Activated B cell treated with CpG ODN at 0.5 μM for 24 hours (primary cell): ENCODE measurements around the gene IGFALS. TPM values are rescaled to one million over a fixed set of nuclear protein-coding genes. Genes with fewer than 3 reads are reported as not detected.

ENCODE experiments used
- ATAC-seq: fragments of 200-7000 bp; cut with Tn5 transposase; one replicate; pipeline ENCODE4 v1.10.0; 2021; ENCODE audit warnings: low read depth, mild to moderate bottlenecking, moderate library complexity
- CTCF ChIA-PET: fragments of 350-600 bp; sonication (Branson Sonifier 250); formaldehyde crosslinking; loops from one replicate; lab custom pipeline; 2021; ENCODE audit warnings: antibody characterized with exemption; lab: Charles Lee
- POLR2A ChIA-PET: fragments of 350-600 bp; sonication (Branson Sonifier 250); formaldehyde crosslinking; loops from one replicate; lab custom pipeline; 2021; ENCODE audit warnings: antibody characterized with exemption; lab: Charles Lee
- DNase-seq: peaks from one replicate; pipeline ENCODE4 v3.0.0; 2022
- H3K27ac Mint-ChIP-seq: one replicate; pipeline ENCODE4 v1.8.0; 2020; ENCODE audit warnings: mixed read lengths
- H3K27me3 Mint-ChIP-seq: one replicate; pipeline ENCODE4 v1.8.0; 2021; ENCODE audit warnings: mixed read lengths
- H3K36me3 Mint-ChIP-seq: one replicate; pipeline ENCODE4 v1.8.0; 2021; ENCODE audit warnings: low read depth, mixed read lengths
- H3K4me1 Mint-ChIP-seq: one replicate; pipeline ENCODE4 v1.8.0; 2021; ENCODE audit warnings: mixed read lengths
- H3K4me3 Mint-ChIP-seq: one replicate; pipeline ENCODE4 v1.8.0; 2020; ENCODE audit warnings: mild to moderate bottlenecking, mixed read lengths
- H3K9me3 Mint-ChIP-seq: one replicate; pipeline ENCODE4 v1.8.0; 2020; ENCODE audit warnings: mixed read lengths
- intact Hi-C: fragments of 100-400 bp; cut with micrococcal nuclease; formaldehyde crosslinking; loops from one replicate; pipeline ENCODE4 v1.15.1; 2024
- total RNA-seq: library from RNA; stranded (reverse); gene quantifications from 2 replicates; pipeline ENCODE4 v1.2.3, GENCODE V29; 2022
- TF ChIP-seq, protein P1 (sequence below): fragments of 200-600 bp; IDR thresholded peaks from one replicate; pipeline ENCODE4 v1.8.0; 2022; ENCODE audit warnings: antibody characterized with exemption, mild to moderate bottlenecking

IGFALS gene
- total RNA-seq, 1 donor from 2014 or later = not detected

DNA sequence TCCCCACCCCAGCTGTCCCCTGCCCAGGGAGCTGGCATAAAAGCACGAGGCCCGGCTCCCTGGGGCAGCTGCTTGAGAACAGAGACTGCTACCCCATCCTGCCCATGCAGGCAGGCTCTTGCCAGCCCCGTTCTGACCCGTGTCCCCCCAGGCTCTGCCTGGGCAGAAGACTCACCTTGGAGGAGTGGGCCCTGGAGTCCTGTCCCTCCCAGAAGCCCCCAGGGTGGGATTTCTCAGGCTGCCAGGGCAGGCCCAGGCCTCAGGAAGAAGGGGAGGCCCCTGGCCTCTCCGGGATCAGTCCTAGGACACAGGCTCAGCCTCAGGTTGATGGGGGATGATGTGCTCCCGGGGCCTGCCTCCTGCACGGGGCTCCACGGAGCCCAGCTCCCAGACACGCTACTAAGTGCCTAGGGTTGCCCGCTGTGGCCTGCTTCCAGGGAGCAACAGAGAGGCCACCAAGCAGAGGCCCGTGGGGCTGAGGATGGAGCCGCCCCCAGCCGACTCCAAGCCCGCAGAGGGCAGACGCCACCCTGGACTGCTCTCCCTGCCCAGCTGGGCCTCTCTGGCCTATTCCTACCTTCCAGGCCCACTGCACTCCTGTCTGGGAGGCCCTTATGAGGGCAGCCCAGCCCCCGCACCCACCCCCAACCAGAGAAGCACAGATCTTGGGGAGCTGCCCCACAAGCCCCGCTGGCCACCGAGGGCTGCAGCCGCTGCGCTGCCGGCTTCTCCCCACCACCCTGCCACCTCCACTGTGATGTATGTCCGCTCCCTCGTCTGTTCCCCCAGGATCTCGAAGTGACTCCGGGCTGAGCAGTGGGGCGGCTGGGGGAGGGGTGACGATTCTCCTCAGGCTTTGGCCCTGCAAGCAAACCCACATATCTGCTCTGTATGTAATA, 23.9 kb downstream of the IGFALS start:
- POLR2A ChIA-PET = interaction anchor here (0.6 to 5.6 kb wide), 15 partner anchors 9 to 695 kb away, joined by 3 to 88 read pairs (median 4); partner anchors contain the start of genes JPT2, MAPK8IP3, NUBP2 and RPS2
- H3K27ac Mint-ChIP-seq = peak overlapping the region; percentile 69
- H3K27me3 Mint-ChIP-seq = no peaks in the 10 kb centered on the region
- intact Hi-C loops = loop anchor here (2.0 to 5.0 kb wide), 2 partner anchors 157 to 427 kb away; partner anchors contain the start of genes CRAMP1 and IFT140
- DNase-seq = no peak
- H3K9me3 Mint-ChIP-seq = no peaks in the 10 kb centered on the region
- CTCF ChIA-PET = interaction anchor here (1.2 to 2.1 kb wide), 2 partner anchors 13 to 63 kb away, joined by 6 to 8 read pairs; partner anchors contain the start of genes MAPK8IP3, NUBP2 and SPSB3
- no peak for ATAC-seq
- H3K4me1 Mint-ChIP-seq = peaks cover 21% of the 10 kb centered on the region
- TF ChIP-seq, protein P1, sequence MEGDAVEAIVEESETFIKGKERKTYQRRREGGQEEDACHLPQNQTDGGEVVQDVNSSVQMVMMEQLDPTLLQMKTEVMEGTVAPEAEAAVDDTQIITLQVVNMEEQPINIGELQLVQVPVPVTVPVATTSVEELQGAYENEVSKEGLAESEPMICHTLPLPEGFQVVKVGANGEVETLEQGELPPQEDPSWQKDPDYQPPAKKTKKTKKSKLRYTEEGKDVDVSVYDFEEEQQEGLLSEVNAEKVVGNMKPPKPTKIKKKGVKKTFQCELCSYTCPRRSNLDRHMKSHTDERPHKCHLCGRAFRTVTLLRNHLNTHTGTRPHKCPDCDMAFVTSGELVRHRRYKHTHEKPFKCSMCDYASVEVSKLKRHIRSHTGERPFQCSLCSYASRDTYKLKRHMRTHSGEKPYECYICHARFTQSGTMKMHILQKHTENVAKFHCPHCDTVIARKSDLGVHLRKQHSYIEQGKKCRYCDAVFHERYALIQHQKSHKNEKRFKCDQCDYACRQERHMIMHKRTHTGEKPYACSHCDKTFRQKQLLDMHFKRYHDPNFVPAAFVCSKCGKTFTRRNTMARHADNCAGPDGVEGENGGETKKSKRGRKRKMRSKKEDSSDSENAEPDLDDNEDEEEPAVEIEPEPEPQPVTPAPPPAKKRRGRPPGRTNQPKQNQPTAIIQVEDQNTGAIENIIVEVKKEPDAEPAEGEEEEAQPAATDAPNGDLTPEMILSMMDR = no peak
- H3K4me3 Mint-ChIP-seq = peak overlapping the region; percentile 41
- peaks cover 50% of the 10 kb centered on the region for H3K36me3 Mint-ChIP-seq

DNA sequence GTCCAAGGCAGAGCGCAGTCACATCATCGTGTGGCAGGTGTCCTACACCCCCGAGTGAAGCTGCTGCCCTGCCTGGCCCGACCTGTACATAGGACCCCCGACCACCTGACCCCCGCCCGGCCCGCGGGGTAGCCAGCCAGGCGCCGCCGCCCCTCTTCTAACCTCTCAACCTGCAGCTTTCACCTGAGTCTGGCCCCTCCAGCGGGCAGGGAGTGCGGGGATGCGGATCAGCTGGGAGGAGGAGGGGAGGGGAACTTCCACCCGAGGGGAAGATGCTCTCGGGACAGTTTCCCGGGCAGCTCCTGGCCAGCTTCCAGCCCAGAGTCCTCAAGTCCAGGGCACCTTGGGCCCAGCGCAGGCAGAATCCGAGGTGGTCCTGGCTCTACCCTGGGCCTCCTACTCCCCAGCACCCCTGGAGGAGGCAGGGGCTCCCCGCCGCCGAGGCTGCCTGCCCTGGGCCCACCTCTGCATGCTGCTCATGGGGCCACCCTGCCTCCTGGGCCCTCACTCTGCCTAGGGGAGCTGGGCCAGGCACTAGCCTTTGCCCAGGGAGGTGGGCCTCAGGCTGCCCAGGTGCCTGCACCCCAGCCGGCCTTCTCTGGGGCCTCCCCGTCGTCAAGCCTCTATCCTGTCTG, 24.6 kb downstream of the IGFALS start:
- Mint-ChIP-seq H3K27me3 (no peaks in the 10 kb centered on the region), H3K4me1 (peaks cover 18% of the 10 kb centered on the region), H3K4me3 (no peak overlapping the region), H3K36me3 (peaks cover 50% of the 10 kb centered on the region), H3K9me3 (no peaks in the 10 kb centered on the region), H3K27ac (no peak overlapping the region)
- TF ChIP-seq, protein P1 = no peak
- DNase-seq (no peak), ATAC-seq (no peak)
- ChIA-PET CTCF (interaction anchor here (2.1 kb wide), 1 partner anchor 62 kb away, joined by 8 read pairs; the partner anchor contains the start of gene MAPK8IP3), POLR2A (interaction anchor here (0.6 to 1.9 kb wide), 5 partner anchors 10 to 386 kb away, joined by 3 to 10 read pairs (median 4); partner anchors contain the start of genes MAPK8IP3, NUBP2, SPSB3 and TRAF7)
- intact Hi-C loops = no loop called here

DNA sequence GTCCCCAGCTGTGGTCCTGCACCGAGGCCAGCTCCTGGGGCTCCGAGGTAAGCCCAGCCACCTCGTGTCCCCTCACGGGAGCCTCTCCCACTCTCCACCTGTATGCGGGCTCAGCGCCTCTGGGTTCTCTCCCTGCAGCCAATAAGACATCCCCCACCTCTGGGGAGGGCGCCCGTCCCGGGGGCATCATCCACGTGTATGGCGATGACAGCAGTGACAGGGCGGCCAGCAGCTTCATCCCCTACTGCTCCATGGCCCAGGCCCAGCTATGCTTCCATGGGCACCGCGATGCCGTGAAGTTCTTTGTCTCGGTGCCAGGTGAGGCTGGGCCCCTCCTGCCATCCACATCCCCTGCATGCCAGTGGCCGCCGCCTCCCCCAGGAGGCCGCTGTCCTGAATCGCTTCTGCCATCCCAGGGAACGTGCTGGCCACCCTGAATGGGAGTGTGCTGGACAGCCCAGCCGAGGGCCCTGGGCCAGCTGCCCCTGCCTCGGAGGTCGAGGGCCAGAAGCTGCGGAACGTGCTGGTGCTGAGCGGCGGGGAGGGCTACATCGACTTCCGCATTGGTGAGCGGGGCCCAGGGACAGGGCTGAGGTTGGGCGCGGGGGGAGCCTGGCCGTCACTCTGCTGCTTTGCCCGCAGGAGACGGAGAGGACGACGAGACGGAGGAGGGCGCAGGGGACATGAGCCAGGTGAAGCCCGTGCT, 25.3 kb downstream of the IGFALS start:
- Mint-ChIP-seq H3K4me3 (no peak overlapping the region), H3K27ac (peak overlapping the region; percentile 35), H3K27me3 (no peaks in the 10 kb centered on the region), H3K9me3 (no peaks in the 10 kb centered on the region), H3K4me1 (peaks cover 17% of the 10 kb centered on the region), H3K36me3 (peaks cover 50% of the 10 kb centered on the region)
- ChIA-PET CTCF (no interaction called here), POLR2A (interaction anchor here (0.9 to 1.9 kb wide), 2 partner anchors 43 to 62 kb away, joined by 3 to 10 read pairs; partner anchors contain the start of gene MAPK8IP3)
- TF ChIP-seq, protein P1 = no peak
- intact Hi-C loops = no loop called here
- ATAC-seq (no peak), DNase-seq (no peak)

DNA sequence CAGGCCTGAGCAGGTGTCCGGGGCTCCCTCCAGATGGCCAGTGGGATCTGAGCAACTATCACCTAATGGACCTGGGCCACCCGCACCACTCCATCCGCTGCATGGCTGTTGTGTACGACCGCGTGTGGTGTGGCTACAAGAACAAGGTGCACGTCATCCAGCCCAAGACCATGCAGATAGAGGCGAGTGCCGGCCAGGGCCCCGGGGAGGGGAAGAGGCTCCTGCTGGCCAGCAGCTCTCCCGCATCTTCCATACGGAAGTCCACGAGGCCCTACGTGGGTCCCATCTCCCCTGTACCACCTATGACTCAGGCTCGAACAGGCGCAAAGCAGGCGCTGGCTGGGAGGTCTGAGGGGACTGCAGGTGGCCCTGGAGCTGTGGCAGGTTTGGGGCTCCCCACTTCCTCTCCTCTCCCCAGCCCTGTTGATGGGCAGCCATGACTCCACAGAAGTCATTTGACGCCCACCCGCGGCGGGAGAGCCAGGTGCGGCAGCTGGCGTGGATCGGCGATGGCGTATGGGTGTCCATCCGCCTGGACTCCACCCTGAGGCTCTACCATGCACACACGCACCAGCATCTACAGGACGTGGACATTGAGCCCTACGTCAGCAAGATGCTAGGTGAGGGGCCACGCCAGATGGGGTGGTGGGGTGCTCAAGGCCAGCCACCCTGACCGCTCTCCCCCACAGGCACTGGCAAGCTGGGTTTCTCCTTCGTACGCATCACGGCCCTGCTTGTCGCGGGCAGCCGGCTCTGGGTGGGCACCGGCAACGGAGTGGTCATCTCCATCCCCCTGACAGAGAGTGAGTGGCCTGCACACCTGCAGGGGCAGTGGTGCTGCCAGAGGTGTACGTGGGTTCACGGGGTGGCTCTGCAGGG, 26.1 kb downstream of the IGFALS start:
- H3K4me3 Mint-ChIP-seq = no peak overlapping the region
- no peak overlapping the region for H3K27ac Mint-ChIP-seq
- no peak for DNase-seq

More for the DNA sequence above, 26.1 kb downstream of the IGFALS start:
- TF ChIP-seq, protein P1 = no peak
- ATAC-seq = no peak
- Mint-ChIP-seq H3K4me1 (peaks cover 16% of the 10 kb centered on the region), H3K36me3 (peaks cover 53% of the 10 kb centered on the region), H3K9me3 (no peaks in the 10 kb centered on the region), H3K27me3 (no peaks in the 10 kb centered on the region)
- CTCF ChIA-PET = no interaction called here
- POLR2A ChIA-PET = interaction anchor here (1.9 kb wide), 1 partner anchor 62 kb away, joined by 10 read pairs; the partner anchor contains the start of gene MAPK8IP3
- intact Hi-C loops = no loop called here
